Breast epithelium (tissue), 3 donors: ENCODE data around the gene SERPINI1.

ENCODE experiments used
- CTCF ChIP-seq, 3 donors: fragments of 450-650 bp; IDR thresholded peaks; one replicate each; pipeline ENCODE4 v1.5.1; 2016 to 2017; ENCODE audit warnings: antibody characterized with exemption in 3 of 3, mild to moderate bottlenecking in 3 of 3, moderate library complexity in 3 of 3
- POLR2AphosphoS5 ChIP-seq, 3 donors: sonication (generic); formaldehyde crosslinking; IDR thresholded peaks; one replicate each; pipeline ENCODE4 v1.6.1; 2017; ENCODE audit warnings: antibody characterized with exemption in 3 of 3

GRCh38 chr3:167843481-167843880 lies 108.0 kb downstream of the SERPINI1 start:
- TF ChIP-seq CTCF (IDR thresholded peaks at IDR 0.05) (no peak), POLR2AphosphoS5 (IDR thresholded peaks at IDR 0.05) (no peak)
